ENCODE measurements around the gene ARL2. TPM values are rescaled to one million over a fixed set of nuclear protein-coding genes. Genes with fewer than 3 reads are reported as not detected.
"Not testable (repeated sequence)": the region's sequence is repeated elsewhere in the genome, so short reads cannot be mapped to it uniquely, and the experiment has no call there.

ARL2 gene
- total RNA-seq: 120 TPM
- long read RNA-seq, transcript ARL2-206 (4 exons, 795 nt): minor isoform, 9 of 208 reads
- long read RNA-seq, transcript ARL2-201 (5 exons, 979 nt): major isoform, 188 of 208 reads
- long read RNA-seq, partial matches to known transcripts: 4 of 208 reads
- long read RNA-seq, other reads (novel, unspliced or antisense): 2 of 208 reads

DNA sequence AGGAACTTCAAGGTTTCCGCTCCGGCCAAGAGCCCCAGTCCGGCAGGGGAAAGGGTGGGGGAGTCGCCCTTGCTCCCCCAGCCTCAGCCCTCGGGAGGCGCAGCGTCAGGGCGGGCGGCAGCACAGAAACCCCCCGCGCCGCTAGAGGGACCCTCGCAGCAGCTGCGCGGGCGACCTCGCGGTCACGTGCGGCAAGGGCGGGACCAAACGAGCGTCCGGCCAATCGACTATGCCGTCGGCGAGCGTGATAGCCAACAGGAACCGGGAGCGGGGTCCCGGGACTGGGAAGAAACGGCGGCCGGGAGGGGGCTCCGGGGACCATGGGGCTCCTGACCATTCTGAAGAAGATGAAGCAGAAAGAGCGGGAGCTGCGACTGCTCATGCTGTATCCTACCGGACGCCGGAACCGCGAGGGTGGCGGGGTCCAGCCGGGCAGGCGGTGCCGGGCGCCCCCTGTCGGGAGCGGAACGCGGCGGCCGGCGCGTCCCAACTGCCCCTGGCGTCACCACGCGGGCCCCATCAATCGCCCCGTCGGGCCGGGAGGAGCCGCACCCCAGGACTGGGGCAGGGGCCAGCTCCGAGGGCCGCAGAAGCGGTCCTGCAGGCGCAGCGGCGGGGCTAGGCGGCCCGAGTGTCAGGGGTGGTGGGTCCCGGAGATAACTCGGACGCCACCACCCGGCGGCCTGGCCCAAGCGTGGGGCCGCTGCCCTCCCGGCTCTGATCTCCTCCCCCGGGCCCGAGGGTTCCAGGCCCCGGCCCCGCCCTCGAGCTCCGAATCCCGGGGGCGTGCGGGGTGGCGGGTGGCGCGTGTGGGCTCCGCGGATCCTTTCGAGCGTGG is at the start of gene ARL2:
TSS of gene ARL2 (plus strand) at position 273 of the 838 bp plus-strand sequence. CDS start at position 321, 48 bp downstream.
- peak; percentile 96 for DNase-seq (ENCODE audit: low spot score)
- intact Hi-C loops (cut with DNase I): loop anchor here (5.0 kb wide), 3 partner anchors 87 to 167 kb away; partner anchors contain the start of gene ZNHIT2

DNA sequence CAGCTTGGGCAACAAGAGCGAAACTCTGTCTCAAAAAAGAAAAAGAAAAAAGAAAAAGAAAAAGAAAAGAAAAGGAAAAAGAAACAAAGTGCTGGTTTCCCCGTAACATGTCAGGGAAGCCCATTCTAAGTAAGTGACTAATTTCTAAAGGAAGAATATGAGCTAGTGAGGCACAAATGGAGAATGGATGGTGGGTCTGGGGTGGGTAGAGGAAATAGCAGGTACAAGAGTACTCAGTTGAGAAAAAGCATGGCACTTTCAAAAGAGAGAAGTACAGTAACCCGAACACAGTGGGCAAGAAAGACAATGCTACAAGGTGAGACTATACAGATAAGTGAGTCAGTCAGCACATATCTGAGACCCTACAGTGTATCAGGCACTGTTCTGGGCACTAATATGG is 46.6 kb upstream of the ARL2 start:
- intact Hi-C loops (cut with DNase I): no loop called here
- DNase-seq (ENCODE audit: low spot score): no peak

DNA sequence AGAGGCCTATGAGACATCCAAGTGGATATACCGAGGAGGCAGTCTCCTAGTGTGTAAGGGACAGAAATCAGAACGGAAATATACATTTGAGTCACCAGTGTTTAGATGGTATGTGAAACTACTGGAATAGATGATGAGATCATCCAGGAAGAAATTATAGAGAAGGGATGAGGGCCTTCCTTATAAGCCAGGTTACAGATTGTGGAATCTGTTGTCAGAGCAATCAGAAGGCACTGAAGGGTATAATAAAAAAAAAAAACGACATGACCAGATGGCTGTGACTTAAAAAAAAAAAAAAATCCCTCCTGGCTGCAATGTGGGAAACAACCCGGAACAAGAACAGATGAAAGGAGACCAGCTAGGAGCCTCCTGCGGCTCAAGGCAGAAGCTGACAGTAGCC is 44.8 kb upstream of the ARL2 start:
- DNase-seq (ENCODE audit: low spot score): no peak
- intact Hi-C loops (cut with DNase I): no loop called here

DNA sequence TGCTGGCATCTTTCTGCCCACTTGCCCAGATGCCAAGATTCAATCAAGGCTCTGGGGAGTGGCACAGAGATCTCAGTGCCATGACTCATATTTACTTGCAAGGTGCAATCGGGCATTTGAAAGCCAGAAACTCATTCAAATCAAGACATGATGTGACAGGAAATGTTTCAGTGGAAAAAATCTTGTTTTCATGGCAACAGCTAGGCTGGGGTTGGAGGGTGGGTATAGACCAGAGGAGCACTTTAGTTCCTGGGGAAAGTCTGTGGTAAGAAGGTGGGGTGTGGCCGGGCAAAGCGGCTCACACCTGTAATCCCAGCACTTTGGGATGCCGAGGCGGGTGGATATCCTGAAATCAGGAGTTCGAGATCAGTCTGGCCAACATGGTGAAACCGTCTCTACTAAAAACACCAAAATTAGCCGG is 43.2 kb upstream of the ARL2 start:
- intact Hi-C loops (cut with DNase I): no loop called here
- no peak for DNase-seq (ENCODE audit: low spot score)

DNA sequence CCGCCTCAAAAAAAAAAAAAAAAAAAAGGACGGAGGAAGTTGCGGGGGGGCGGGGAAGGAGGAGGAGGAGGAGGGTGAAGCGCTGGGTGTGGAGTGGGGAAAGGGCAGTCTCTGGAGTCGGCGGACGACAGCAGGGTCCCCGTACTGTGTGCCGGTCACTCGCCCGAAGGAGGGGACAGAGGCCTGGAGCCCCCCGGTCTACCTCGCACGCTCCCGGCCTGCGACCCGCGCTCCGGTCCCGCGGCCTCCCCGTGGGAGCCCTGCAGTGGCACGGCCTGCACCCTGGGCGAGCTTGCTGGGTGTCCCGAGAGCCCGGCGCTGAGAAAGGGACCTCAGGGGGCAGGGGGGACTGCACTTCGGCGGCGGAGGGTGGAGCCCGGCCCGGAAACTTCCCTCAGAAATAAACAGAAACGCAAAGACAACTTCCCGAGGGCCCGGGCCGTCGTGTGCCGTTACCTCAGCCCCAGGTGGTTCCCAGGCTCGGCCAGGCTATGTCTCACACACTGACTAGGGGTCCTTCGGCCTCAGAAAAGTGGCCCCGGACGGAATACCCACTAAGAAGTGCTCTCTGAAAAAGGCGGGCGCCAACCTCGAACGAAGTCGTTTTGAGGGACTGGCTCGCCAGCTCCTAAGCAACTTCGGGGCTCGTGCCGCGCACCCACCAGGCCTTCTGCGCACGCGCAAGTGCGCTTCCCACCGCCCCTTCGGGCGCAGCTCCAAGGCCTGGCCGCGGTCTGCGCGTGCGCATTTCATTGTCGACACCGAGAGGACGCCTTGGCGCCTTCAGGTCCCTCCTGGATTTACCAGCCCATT is 42.3 kb upstream of the ARL2 start, which contains the start of gene MAJIN:
TSS of gene MAJIN (minus strand) at position 688 of the 813 bp plus-strand sequence. CDS start 12,703 bp downstream, outside the sequence.
- DNase-seq (ENCODE audit: low spot score): peak; percentile 94
- intact Hi-C loops (cut with DNase I): no loop called here

DNA sequence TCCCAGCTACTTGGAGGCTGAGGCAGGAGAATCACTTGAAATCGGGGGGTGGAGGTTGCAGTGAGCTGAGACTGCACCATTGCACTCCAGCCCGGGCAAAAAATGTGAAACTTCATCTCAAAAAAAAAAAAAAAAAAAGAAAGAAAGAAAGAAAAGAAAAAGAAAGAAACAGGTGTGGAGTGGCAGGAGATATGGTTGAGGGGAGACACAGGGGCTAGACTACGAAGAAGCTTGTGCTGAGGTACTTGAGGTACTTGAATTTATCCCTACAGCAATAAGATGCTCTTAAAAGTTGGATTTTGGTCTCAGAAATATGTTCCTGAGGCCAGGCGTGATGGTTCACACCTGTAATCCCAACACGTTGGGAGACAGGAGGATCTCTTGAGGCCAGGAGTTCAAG is 39.8 kb upstream of the ARL2 start:
- intact Hi-C loops (cut with DNase I): no loop called here

DNA sequence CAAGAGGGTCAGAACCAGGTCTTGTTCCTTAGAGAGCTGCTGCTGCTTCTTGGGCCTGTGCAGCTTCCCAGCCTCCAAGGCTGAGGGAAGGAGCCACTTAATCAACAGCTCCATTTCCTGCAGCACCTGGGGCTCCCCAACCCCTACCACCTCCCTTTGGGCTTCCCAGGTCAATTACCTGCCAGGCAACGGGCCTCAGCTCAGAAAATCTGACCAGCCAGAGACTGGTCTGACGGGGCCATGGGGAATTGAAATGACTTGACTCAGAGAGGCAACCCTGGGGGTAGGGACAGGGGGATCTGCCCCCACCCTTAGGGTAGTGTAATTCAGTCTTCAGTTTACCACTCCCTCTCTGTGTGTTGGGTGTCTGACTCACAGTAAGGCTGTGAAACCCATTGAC is 37.3 kb upstream of the ARL2 start:
- DNase-seq (ENCODE audit: low spot score): no peak

More for the DNA sequence above, 39.8 kb upstream of the ARL2 start:
- no peak for DNase-seq (ENCODE audit: low spot score)

DNA sequence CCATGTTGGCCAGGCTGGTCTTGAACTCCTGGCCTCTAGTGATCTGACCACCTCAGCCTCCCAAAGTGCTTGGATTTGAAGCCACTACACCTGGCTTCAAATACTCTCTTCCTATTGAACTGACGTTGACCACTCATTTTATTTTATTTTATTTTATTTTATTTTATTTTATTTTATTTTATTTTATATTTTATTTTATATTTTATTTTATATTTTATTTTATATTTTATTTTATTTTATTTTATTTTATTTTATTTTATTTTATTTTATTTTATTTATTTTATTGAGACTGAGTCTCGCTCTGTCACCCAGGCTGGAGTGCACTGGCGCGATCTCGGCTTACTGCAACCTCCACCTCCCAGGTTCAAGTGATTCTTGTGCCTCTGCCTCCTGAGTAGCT is 30.6 kb upstream of the ARL2 start:
- intact Hi-C loops (cut with DNase I): not testable (repeated sequence)

More for the DNA sequence above, 37.3 kb upstream of the ARL2 start:
- intact Hi-C loops (cut with DNase I): no loop called here

DNA sequence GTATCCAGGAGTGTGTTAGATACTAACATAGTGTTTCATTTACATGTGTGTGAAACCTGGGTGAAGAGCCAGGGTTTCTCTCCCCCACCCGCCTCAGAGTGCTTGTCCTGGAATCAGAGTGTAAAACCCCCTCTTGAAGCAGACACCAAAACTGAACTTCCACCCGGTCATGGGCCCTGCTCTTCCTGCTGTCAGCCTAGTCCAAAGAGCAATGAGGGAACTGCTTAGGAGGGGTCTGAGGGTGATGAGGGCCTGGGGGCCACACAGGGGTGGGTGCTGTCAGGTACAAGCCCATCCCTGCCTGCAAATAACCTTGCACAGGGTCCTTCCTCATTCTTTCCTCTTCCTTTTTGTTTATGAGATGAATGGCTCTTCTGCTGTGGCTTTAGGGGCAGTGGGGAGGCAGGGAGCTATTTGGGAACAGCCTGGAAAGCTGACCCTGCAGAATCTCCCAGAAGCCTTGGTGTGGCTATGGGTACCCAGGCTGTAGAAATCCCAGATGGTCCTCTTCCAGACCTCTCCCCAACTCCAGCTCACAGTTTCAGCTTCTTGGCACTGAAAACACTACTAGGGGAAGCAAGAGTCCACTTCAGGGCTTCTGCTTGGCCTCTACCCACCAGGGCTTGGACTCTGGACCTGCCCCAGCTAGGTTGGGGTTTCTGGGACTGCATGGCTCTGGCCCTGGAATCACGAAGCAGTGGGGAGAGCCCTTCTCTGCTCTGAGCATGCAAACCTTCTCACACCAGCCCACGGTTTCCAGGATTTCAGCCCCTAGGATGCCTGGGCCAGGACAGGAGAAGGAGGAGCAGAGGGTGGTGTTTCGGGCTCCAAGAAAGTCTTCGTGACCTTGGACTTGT is 25.7 kb upstream of the ARL2 start:
- no peak for DNase-seq (ENCODE audit: low spot score)
- intact Hi-C loops (cut with DNase I): no loop called here

More for the DNA sequence above, 30.6 kb upstream of the ARL2 start:
- not testable (repeated sequence) for DNase-seq (ENCODE audit: low spot score)

DNA sequence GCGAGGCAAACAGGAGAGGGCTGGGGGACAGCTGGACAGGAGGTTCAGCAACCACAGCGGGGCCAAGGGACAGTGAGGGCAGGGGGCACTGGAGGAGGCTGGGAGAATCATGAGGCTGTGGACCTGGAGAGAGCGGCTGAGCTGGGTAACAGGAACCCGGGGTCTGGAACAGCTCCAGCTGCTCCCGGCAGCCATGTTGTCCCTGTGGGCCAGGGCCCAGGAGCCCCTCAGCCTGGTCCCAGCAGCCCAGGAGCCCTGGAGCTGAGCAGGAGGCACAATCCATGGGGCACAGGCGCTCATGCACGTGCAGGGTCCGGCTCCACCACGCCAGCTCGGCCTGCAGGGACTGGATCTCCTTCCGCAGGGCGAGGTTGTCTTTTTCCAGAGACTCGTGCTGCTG is 24.5 kb upstream of the ARL2 start:
- DNase-seq (ENCODE audit: low spot score): no peak
- intact Hi-C loops (cut with DNase I): no loop called here

DNA sequence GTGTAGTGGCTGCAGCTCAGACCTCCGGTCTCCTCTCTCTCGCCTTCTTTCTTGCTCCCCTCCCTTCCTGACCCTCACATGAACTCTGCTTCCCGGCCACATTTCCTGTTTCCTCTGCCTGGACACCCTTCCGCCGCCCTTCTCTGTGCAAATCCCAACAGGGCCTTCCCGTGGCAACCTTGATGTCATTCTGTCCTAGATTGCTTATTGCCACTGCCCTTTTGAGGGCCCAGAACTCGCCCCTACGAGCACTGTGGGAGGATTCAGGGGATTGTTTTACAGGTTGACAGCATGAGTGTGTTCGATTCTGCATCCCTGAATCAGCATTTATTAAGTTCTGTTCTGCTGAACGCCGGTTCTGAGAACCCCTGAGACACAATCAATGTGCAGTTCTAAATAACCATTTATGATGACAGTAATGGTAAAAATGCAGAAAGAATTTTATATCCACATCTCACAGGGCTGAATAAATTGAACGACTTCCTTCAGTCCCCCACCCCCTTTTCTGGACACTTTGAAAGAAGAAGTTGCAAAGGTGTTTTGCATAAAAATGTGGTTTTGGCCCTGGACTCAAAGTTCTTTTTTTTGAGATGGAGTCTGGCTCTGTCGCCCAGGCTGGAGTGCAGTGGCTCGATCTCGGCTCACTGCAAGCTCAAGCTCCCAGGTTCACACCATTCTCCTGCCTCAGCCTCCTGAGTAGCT is 23.6 kb upstream of the ARL2 start:
- intact Hi-C loops (cut with DNase I): no loop called here
- peak; percentile 90 for DNase-seq (ENCODE audit: low spot score)

DNA sequence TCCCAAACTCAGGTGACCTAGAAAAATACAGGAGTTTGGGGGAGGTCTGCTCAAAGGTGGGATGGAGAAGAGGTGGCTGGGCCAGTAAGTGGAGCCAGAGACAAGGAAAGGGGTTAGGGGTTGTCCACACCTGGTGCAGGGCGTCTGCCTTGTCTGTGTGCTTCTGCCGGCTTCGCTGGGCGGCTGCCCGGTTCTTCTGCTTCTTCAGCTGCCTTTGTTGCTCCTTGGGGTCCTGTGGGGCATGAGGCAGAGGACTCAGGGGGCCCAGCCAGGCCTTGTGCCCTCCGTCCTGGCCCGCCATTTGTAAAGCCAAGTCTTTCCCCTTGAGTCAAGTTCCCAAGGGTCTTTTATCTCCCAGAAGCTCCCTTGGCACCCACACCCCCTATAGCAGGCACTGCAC is 19.6 kb upstream of the ARL2 start:
- intact Hi-C loops (cut with DNase I): no loop called here
- DNase-seq (ENCODE audit: low spot score): no peak

DNA sequence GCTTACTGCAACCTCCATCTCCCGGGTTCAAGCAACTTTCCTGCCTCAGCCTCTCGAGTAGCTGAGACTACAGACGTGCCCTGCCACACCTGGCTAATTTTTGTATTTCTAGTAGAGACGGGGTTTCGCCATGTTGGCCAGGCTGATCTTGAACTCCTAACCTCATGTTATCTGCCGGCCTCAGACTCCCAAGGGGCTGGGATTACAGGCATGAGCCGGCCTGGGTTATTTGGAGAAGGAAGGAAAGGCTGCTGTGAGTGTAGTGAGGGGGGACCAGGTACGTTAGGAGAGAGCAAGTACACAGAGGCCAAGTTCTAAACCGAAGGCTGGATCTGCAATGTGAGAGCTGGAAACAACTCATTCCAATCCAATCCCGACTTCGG is 17.6 kb upstream of the ARL2 start:
- intact Hi-C loops (cut with DNase I): no loop called here
- no peak for DNase-seq (ENCODE audit: low spot score)

DNA sequence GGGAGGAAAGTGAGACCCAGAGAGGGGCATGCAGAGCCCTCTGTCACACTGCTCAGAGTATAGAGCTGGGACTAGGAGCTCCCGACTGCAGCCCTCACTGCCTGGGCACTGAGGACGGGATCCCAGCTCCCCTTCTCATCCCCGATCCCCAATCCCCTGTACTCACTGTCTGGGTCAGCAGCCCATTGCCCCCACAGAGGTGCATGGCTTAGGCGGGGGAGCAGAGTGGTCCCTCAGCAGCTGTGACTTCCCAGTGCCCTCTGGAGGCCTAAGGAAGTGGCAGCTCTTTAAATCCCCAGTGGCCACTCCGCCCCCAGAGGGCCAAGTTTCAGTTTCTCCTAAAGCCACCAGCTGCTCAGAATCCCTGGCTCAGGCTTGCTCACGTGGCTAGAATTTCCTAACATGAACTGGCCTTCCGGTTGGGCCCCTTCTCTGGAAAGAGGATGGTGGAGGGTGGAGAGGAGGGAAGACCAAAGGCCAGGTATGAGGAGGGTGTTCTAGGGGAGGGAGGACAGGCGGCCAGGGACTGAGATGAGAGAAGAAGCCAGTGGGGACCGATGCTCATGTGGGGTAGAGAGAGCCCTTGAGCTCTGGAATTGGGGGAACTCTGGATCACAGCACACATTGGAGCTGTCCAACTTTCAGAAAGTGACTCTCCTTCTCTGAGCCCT is 17.1 kb upstream of the ARL2 start, which contains the start of gene BATF2:
TSS of gene BATF2 (minus strand) at position 262 of the 671 bp plus-strand sequence. CDS start at position 205, 57 bp downstream.
- DNase-seq (ENCODE audit: low spot score): peak; percentile 87
- intact Hi-C loops (cut with DNase I): no loop called here

DNA sequence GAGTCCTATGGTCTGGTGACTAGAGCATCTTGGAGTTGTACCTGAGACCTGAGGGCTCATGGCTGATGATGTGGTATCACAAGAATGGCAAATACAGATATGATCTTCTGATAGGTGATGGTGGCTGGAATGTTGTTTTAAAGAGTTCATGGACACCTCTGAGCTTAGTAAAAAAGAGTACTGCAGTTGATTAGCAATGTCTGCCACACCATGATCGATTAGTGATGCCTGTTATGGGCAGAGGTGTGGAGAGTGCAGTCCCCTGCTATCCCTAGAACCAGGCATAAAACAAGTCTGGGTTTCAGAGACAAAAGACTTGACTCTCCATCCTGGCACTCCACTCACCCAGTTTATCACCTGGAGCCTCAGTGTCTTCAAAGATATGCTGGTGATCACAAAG is 15.8 kb upstream of the ARL2 start:
- no peak for DNase-seq (ENCODE audit: low spot score)
- intact Hi-C loops (cut with DNase I): no loop called here

DNA sequence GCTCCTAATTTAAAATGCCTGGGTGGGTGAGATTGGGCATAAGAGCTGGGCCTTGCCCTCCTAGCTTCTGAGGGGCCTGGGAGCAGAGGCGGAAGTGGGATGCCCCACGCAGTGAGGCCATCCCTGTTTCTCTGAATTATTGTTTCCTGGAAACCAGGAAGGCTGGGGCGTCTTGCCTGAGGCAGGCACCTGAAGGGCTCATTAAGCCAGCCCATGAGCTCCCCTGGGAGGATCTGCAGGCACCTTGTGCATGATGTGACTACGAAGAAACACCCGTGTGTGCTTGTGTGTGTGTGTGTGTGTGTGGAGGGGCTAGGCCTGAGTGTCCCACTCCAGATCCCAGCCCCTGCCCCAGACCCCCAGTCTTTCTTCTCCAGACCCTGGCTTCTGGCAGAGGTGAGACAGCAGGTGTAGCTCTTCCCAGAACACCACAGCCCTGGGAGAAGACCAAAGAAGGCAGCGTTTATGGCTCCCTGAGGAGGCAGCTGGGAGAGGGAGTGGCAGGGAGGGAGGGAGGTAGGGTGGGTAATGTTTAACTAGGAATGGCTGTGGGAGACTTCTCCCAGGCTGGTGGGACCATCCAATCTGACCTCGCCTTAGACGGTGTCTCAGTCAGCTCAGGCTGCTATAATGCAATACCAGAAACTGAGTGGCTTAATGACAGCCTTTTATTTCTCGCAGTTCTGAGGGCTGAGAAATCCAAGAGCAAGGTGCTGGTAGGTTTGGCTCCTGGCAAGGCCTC is 15.1 kb upstream of the ARL2 start:
- intact Hi-C loops (cut with DNase I): no loop called here

DNA sequence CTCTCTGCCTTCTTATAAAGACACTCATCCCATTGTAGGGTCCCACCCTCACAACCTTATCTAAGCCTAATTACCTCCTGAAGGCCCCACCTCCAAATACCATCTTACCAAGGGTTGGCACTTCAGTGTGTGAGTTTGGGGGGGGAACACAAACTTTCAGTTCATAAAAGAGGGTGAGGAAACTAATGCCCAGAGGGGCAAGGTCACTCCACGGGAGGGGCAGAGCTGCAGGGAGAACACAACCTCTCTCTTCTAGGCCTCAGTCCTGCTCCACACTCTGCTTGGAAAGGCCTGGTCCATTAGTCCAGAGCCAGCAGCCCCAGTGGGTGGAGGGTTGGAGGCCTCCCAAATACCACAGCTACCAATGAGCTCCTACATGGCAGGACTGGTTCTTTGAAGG is 14.5 kb upstream of the ARL2 start:
- intact Hi-C loops (cut with DNase I): no loop called here
- no peak for DNase-seq (ENCODE audit: low spot score)

More for the DNA sequence above, 15.1 kb upstream of the ARL2 start:
- no peak for DNase-seq (ENCODE audit: low spot score)
